DND-41 (cell line): ENCODE results near the gene COPS2.

Source experiments
- ATAC-seq: fragments of 200-7000 bp; cut with Tn5 transposase; 3 replicates; pipeline ENCODE4 v1.9.1; 2021; ENCODE audit warnings: low read depth; ENCODE audit not compliant: insufficient read depth
- DNase-seq: peaks from one replicate; pipeline ENCODE4 v3.0.0-alpha.2; 2020
- H2AFZ ChIP-seq: 2 replicates; pipeline ENCODE4 v1.6.0; 2012; ENCODE audit warnings: low read depth, low read length
- H3K27ac ChIP-seq: 2 replicates; pipeline ENCODE4 v1.5.1; 2012; ENCODE audit warnings: low read length, inconsistent platforms
- H3K27me3 ChIP-seq: fragments of 200-600 bp; sonication (generic); 2 replicates; pipeline ENCODE4 v1.6.0; 2012; ENCODE audit warnings: low read length, mild to moderate bottlenecking, inconsistent platforms; ENCODE audit not compliant: insufficient read depth, poor library complexity
- H3K36me3 ChIP-seq: 2 replicates; pipeline ENCODE4 v1.5.1; 2012; ENCODE audit warnings: low read length, inconsistent platforms; ENCODE audit not compliant: insufficient read depth
- H3K4me1 ChIP-seq: 2 replicates; pipeline ENCODE4 v1.5.1; 2012; ENCODE audit warnings: mild to moderate bottlenecking, low read length; ENCODE audit not compliant: insufficient read depth
- H3K4me2 ChIP-seq: 2 replicates; pipeline ENCODE4 v1.6.0; 2012; ENCODE audit warnings: mild to moderate bottlenecking, moderate library complexity, low read length, inconsistent platforms; ENCODE audit not compliant: insufficient read depth
- H3K4me3 ChIP-seq, 2 experiments: fragments of 200-600 bp in 1 of 2; shearing (Covaris generic) in 1 of 2; 2 replicates each; pipeline ENCODE4 v1.5.1; 2012 to 2016; ENCODE audit warnings: inconsistent platforms in 2 of 2, low read length in 2 of 2, mild to moderate bottlenecking in 2 of 2, low read depth in 1 of 2, moderate library complexity in 1 of 2
- H3K79me2 ChIP-seq: 2 replicates; pipeline ENCODE4 v1.6.0; 2012; ENCODE audit warnings: low read length, inconsistent platforms; ENCODE audit not compliant: insufficient read depth
- H3K9ac ChIP-seq: 2 replicates; pipeline ENCODE4 v1.6.0; 2012; ENCODE audit warnings: low read depth, mild to moderate bottlenecking, inconsistent platforms, low read length, moderate library complexity
- H3K9me3 ChIP-seq: 2 replicates; pipeline ENCODE4 v1.5.1; 2012; ENCODE audit warnings: low read length, moderate library complexity, mild to moderate bottlenecking, inconsistent platforms; ENCODE audit not compliant: insufficient read depth, severe bottlenecking
- H4K20me1 ChIP-seq: 2 replicates; pipeline ENCODE4 v1.6.0; 2012; ENCODE audit warnings: low read length; ENCODE audit not compliant: insufficient read depth
- EZH2 ChIP-seq: IDR thresholded peaks from 3 replicates; pipeline ENCODE4 v1.6.1; 2012; ENCODE audit warnings: borderline replicate concordance, low read depth, mild to moderate bottlenecking, moderate library complexity, low read length, inconsistent platforms; ENCODE audit not compliant: severe bottlenecking
- TF ChIP-seq, protein P1 (sequence below): IDR thresholded peaks from 2 replicates; pipeline ENCODE4 v1.5.1; 2012; ENCODE audit warnings: borderline replicate concordance, low read length, moderate library complexity, mild to moderate bottlenecking; ENCODE audit not compliant: poor library complexity, severe bottlenecking; ENCODE audit errors: extremely low read depth

Gene COPS2

DNA sequence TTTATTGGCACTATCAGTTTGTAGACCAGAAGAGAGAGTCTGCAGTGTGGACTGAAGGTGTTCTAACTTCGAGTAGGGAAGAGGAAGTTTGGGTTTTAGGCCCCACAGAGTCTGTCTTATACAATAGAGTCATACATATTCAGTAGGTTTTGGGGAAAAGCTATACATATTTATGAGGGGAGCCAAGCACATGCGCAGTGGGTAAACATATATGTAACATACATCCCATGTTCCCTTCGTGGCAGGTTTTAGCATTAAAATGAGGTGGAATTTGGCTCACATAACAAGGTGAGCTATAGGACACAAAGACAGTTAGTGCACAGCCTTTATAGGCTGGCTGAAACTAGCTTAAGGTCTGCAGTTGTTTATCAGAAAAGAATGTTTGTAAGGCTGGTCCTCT lies 19.5 kb upstream of the COPS2 start:
- DNase-seq = no peak
- no peak for ATAC-seq
- H3K4me3 ChIP-seq = no peak overlapping the region
- H3K36me3 ChIP-seq = peaks cover 4% of the 10 kb centered on the region
- no peak overlapping the region for H3K27ac ChIP-seq
- peaks cover 58% of the 10 kb centered on the region for H3K79me2 ChIP-seq
- no peak overlapping the region for H2AFZ ChIP-seq
- no peaks in the 10 kb centered on the region for H3K27me3 ChIP-seq
- H3K4me1 ChIP-seq = peaks cover 20% of the 10 kb centered on the region
- TF ChIP-seq EZH2 = no peak
- TF ChIP-seq, protein P1, sequence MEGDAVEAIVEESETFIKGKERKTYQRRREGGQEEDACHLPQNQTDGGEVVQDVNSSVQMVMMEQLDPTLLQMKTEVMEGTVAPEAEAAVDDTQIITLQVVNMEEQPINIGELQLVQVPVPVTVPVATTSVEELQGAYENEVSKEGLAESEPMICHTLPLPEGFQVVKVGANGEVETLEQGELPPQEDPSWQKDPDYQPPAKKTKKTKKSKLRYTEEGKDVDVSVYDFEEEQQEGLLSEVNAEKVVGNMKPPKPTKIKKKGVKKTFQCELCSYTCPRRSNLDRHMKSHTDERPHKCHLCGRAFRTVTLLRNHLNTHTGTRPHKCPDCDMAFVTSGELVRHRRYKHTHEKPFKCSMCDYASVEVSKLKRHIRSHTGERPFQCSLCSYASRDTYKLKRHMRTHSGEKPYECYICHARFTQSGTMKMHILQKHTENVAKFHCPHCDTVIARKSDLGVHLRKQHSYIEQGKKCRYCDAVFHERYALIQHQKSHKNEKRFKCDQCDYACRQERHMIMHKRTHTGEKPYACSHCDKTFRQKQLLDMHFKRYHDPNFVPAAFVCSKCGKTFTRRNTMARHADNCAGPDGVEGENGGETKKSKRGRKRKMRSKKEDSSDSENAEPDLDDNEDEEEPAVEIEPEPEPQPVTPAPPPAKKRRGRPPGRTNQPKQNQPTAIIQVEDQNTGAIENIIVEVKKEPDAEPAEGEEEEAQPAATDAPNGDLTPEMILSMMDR = no peak
- H3K9ac ChIP-seq = no peak overlapping the region
- H3K9me3 ChIP-seq = no peaks in the 10 kb centered on the region
- no peak overlapping the region for H3K4me2 ChIP-seq
- H4K20me1 ChIP-seq = no peaks in the 10 kb centered on the region

DNA sequence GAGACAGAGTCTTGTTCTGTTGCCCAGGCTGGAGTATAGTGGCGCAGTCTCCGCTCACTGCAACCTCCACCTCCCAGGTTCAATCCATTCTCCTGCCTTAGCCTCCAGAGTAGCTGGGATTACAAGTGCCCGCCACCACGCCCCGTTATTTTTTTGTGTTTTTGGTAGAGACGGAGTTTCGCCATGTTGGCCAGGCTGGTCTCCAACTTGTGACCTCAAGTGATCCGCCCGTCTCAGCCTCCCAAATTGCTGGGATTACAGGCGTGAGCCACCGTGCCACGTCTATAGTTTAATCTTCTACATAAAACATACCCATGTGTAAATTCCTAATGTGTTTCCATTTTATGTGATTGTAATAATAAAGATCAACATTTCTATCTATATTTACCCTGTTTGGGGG lies 16.4 kb upstream of the COPS2 start:
- peak overlapping the region; percentile 88 to 89; a peak in 3 of 4 replicates for H3K4me3 ChIP-seq
- peak overlapping the region; percentile 81 for H3K9ac ChIP-seq

DNA sequence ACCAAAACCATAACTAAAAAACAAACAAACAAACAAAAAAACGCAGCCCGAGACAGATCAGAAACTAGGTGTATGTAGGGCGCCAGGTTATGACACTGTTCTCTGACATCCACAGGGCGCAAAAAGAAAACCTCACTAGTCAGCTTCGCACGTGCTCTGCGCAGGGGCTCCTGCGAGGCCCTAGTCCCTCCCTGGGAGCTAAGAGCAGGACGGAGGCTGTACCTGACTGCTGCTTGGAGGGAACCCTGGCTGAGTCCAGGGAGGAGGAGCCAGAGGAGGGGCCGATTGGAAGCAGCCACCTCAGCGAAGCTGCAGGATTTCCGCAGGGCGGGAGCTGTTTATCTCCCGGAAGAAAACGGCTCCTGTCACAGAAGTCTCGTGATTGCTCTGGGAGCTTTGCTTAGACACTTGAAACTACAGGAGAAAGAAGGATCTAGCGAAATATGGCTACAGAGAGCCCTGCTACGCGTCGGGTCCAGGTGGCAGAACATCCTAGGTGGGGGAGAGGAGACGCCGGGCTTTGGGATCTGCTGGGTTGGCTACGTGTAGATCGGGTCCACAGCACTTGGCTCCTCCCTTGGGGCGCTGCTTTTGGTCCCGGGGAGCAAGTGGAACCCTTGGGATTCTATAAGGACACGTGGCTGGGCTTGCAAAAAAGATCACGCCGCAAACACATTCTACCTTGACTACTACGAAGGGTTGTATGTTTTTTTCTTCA lies 14.6 kb upstream of the COPS2 start, which contains the start of gene GALK2:
GALK2 (plus strand) TSS at position 368 of the 718 bp plus-strand sequence; CDS start at position 444, 76 bp downstream.
- Histone ChIP-seq H3K9me3 (no peaks in the 10 kb centered on the region), H3K36me3 (no peaks in the 10 kb centered on the region), H3K4me2 (peak within 1 kb of the TSS; percentile 76), H3K9ac (peak within 1 kb of the TSS; percentile 81), H2AFZ (peak within 1 kb of the TSS; percentile 87), H3K79me2 (peaks cover 51% of the 10 kb centered on the region), H3K4me3 (peak within 1 kb of the TSS; percentile 88 to 89), H3K27me3 (no peaks in the 10 kb centered on the region), H4K20me1 (no peaks in the 10 kb centered on the region), H3K4me1 (peaks cover 25% of the 10 kb centered on the region), H3K27ac (peak within 1 kb of the TSS; percentile 92)
- TF ChIP-seq EZH2 = no peak
- TF ChIP-seq, protein P1 = no peak
- DNase-seq (peak; percentile 89), ATAC-seq (peak; percentile 98)

More for the DNA sequence above, 16.4 kb upstream of the COPS2 start:
- peak overlapping the region; percentile 64; the same call in 1 of the 2 replicates for H3K27ac ChIP-seq
- H3K9me3 ChIP-seq = no peaks in the 10 kb centered on the region
- ATAC-seq = no peak
- H3K4me2 ChIP-seq = peak overlapping the region; percentile 76
- H3K27me3 ChIP-seq = no peaks in the 10 kb centered on the region
- H4K20me1 ChIP-seq = no peaks in the 10 kb centered on the region
- TF ChIP-seq, protein P1 = no peak
- TF ChIP-seq EZH2 = no peak
- H3K4me1 ChIP-seq = peaks cover 25% of the 10 kb centered on the region
- H2AFZ ChIP-seq = no peak overlapping the region; the same call in 1 of the 2 replicates
- DNase-seq = no peak
- H3K79me2 ChIP-seq = peaks cover 51% of the 10 kb centered on the region
- no peaks in the 10 kb centered on the region for H3K36me3 ChIP-seq
